Measurements from ENCODE around the gene RSPH10B2. TPM values are rescaled to one million over a fixed set of nuclear protein-coding genes. Genes with fewer than 3 reads are reported as not detected.
"Not testable (repeated sequence)": the region's sequence is repeated elsewhere in the genome, so short reads cannot be mapped to it uniquely, and the experiment has no call there.

RSPH10B2 gene
- total RNA-seq, 1 donor from 2014 or later = 0.28 TPM

- ATAC-seq = not testable (repeated sequence)
These were observed 89.8 kb downstream of the RSPH10B2 start for GRCh38 chr7:6843654-6844053.

- not testable (repeated sequence) for ATAC-seq
These were observed 92.1 kb downstream of the RSPH10B2 start for GRCh38 chr7:6845971-6846449.

- not testable (repeated sequence) for ATAC-seq
These were observed 93.8 kb downstream of the RSPH10B2 start for GRCh38 chr7:6847751-6848150.

Other genes starting within 250 kb of the RSPH10B2 start
- 0.12 TPM for gene GRID2IP, start 202.6 kb upstream of the RSPH10B2 start, total RNA-seq
- 23.0 TPM for gene ZDHHC4, start 176.6 kb upstream of the RSPH10B2 start, total RNA-seq
- 13.7 TPM for gene INTS15, start 164.1 kb upstream of the RSPH10B2 start, total RNA-seq
- gene ZNF853, start 138.5 kb upstream of the RSPH10B2 start, total RNA-seq = 0.24 TPM
- 10.4 TPM for gene ZNF316, start 116.8 kb upstream of the RSPH10B2 start, total RNA-seq
- 13.1 TPM for gene ZNF12, start 47.2 kb upstream of the RSPH10B2 start, total RNA-seq
- gene CCZ1B, start 72.2 kb downstream of the RSPH10B2 start, total RNA-seq = 52.7 TPM

Data from esophagus mucosa (tissue), 1 donor.